GM18909 (cell line): ENCODE measurements around the gene TNNT2.

Experiments
- ATAC-seq: cut with Tn5 transposase; IDR thresholded peaks from one replicate; pipeline ENCODE4 v1.9.1; 2021; ENCODE audit warnings: mild to moderate bottlenecking; ENCODE audit not compliant: unreplicated experiment, poor library complexity

TNNT2 gene

DNA sequence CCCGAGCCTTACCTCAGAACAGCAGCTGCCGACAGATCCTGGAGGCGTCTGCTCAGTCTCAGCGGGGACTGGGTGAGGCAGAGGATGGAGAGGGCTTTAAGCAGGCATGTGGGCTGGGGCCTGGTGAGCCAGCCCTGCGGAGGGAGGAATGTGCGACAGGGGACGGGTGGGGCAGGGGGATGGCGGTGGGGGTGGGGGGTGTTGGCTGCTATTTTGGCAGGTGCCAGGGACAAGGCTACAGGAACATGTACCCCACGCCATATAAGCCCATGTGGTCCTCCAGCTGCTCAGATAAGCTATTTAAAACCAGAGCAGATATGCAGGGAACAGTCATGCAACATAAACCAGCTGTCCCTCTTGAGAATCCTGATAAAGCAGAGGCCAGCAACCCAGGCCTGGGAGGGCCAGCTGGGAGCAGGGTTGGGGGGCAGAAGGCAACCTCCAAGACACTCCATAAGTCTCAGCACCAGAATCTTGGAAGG, at the start of gene TNNT2:
TNNT2 (minus strand) TSS at position 70 of the 482 bp plus-strand sequence. CDS start 4,426 bp downstream, outside the sequence.
- ATAC-seq = no peak

GRCh38 chr1:201426479-201427310, 49.2 kb upstream of the TNNT2 start:
- no peak for ATAC-seq

GRCh38 chr1:201424146-201424545, 46.7 kb upstream of the TNNT2 start:
- ATAC-seq = no peak

- no peak for ATAC-seq
Measured at GRCh38 chr1:201423655-201424054, 46.2 kb upstream of the TNNT2 start.

DNA sequence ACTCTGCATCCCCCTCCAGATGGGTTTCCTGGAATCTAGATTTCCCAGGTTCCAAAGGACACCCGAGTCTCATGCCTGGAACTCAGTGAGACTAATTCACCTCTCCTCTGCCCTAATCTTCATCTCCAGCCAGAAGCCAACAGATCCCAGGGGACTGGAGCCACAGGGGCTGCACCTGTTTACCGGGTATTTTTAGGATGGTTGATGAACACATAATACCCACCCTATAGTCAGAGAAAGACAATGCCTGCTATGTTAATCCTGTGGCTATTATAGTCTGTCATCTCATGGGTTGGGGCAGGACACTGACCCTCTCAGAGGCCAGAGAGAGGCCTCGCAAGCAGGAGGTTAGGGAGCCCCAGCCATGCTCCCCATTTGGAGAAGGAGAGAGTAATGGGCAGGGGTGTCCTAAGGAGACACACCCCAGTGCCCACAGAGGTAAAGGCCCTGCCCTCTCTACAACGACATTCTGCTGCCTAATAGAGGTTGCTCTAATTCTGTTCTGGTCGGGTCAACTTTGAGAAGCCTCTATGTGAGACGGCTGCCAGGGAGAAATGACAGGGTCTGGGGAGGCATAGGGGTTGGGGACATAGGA, 45.1 kb upstream of the TNNT2 start:
- ATAC-seq = no peak

DNA sequence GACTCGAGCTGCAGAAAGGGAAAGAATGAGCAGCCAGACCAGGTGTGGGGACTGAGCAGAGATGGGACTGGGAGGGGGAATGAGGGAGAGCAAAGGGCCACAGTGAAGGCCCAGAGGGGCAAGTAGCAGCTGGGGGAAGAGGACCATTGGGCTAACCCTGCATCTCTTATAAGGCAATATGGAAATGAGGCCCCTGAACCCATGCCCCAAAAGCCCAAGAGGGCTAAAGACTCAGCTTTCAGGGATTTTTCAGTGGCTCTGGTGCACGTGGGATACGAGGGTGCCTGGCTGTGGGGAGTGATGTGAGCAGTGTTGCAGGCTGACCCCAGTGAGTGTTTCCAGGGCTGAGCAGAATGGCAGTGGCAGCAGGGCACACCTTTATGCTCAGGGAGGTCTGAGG, 44.5 kb upstream of the TNNT2 start:
- ATAC-seq = no peak

DNA sequence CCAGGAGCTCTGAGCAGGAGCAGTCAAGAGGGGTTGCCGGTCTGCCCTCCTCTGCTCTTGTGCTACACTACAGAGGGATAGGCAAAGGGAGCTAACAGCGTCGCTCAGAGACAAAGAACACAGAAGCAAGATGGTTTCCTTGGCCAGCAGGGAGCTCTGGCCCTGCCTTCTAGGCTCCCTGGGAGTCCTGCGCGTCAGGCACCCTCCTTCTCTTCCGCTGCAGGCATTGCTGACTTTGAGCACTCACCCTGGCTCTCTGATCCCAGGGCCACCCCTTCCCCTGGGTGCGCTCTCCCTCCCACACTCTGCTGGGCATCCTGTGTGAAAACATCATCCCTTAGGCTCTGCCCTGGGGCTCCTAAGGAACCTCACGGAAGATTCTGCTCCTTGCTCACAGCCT, 43.6 kb upstream of the TNNT2 start:
- no peak for ATAC-seq

- ATAC-seq = no peak
Measured at GRCh38 chr1:201420608-201421002, 43.1 kb upstream of the TNNT2 start.

DNA sequence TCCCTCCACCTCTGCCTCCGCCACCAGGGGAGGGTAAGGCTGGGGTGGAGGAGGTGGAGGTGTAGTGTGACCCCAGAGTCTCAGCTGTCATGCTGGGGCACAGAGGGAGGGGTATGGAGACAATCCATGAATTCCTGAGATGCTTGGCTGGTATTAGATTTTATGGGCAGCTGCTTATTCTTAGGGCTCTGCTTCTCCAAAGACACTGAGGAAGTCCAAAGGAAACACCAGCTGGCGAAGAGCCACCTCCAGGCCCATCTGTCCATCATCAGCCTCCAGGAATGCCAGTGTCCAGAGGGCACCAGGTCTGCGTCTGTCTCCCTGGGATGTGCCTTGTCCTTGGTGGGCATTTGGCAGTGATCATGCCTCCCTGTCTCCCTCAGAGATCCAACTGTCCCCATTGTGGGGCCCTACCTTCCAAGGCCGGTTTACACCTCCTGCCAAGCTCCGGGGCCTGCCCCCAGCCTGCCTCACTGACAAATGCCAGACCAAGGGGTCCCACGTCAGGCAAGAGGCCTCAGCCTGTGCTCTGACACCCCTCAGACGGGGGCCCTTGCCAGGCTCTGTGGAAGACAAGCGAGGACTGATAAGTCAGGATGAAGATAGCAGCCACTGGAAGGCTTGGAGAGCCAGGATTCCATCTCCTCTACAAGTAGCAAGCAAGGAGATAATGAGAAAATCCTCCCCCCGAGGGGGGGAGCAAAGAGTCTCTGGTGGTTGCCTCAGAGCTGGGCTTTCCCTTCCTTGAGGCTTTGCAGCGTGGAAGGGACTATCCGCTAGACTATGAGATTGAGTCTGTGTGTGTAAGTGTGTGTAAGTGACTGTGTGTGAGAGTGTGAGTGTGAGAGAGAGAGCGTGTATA, 42.5 kb upstream of the TNNT2 start:
- no peak for ATAC-seq

DNA sequence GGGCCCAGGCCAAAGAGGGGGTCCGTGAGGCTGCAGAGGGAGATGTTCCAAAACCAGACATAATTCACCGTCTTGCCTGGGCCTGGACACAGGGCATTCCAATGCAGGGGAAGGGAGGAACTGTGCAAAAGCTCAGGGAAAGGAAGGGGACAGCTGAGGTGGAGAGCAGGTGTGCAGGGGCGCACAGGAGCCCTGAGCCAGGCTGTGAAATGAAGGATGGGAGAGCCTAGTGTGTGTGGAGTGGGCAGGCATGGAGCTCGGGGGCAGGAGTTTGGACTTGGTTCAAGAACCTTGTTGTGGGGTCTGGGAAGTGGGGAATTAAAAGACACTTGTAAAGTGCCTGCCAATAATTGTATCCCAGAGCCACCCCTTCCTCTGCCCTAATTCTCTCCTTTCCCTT, 41.8 kb upstream of the TNNT2 start:
- ATAC-seq = no peak

DNA sequence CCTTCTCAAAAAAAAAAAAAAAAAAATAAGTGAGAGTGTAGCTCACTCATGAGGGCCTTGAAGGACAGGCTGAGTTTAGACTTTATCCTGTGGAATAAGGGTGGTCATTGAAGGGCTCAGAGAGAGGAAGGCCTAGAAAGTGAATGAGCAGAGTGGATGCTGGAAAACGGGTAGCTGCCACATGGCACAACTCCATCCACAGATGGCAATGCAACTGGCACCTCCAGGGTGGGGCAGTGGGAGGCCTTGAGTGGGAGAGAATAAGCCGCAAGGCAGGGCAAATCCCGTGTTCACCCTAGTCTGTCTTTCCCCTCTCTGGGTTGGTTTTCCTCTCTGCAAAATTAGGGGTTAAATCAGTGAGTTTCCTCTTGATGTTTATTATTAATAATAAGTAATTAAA, 41.0 kb upstream of the TNNT2 start:
- no peak for ATAC-seq

DNA sequence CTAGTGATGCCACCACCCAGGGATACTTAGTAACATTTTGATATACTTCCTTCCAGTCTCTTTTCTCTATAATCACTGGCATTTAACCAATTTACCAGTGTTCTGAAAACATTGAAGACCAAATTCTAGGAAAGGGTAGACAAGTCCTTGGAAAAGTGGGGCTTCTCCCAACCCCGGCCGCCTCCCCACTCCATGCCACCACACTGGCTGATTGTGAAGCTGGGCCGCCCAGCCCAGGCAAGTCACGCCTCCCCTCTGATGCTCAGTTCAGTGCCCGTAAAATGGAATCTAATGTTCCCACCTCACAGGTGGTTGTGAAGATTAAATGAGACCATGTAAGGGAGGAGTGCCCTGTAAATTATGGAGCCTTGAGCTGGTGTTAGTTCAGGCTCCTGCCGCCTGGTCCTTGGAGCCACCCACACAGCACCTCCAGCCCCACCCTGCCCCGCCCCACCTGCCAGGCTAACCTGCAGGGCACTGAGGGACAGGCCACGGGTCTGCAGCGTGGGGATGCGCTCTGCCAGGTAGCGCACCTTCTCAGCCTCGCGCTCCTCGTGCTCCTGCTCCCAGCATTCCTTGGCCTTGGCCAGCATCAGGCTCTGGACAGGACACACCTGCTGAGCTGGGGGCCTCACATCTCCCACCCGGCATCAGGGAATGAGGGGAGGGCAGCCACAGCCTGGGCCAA, 36.7 kb upstream of the TNNT2 start:
- ATAC-seq = no peak

DNA sequence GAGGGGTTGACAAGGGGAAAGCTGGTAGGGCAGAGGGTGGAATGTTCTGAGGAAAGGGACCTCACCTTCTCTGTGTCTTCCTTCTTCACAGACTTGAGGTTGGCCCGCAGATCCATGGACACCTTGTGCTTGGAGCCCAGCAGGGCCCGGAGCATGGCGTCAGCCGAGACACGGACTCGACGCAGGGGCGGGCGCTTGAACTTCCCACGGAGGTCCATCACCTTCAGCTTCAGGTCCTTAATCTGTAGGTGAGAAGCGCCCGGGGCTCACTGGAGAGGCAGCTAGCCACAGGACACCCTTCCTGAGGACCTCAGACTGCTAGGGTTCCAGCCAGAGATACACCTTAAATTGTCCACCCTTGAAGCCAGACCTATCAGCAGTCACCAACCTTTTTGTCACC, 33.8 kb upstream of the TNNT2 start:
- no peak for ATAC-seq

DNA sequence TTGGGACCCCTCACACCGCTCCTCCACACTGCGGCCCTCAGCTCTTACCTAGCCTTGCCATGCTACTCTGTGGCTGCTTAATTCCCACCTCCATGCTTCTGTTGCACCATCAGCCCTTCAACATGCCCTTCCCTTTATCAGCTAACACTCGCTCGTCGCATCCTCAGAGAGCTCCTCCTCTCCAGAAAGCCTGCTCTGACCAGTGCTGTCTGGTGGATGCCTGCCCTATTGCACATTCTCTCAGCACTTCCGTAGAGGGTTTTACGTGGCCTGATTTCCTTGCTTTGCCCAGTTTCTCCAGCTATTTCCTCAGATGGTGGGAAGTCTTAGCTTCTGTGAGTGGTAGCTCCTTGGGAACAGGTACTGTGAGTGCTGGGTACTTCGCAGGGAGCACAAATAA, 32.0 kb upstream of the TNNT2 start:
- no peak for ATAC-seq

DNA sequence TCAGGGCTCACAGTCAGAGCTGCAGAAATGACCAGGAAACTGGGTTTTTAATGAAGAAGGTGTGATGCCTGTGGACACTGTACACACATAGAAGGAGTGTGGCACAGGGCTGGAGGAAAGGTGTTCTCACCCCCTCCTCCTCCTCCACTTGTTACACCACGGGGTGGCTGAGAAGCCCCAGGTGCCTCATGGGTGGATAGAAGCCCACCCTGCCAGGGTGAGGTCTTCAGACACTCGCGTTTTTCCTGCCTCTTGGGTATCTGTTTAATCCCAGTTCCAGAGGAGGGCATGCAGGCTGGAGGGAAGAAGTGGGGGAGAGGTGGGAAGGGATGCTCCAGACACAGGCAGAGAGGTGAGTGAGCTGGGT, 31.3 kb upstream of the TNNT2 start:
- ATAC-seq = no peak

GRCh38 chr1:201408176-201408833, 30.8 kb upstream of the TNNT2 start:
- ATAC-seq = no peak

GRCh38 chr1:201406831-201407406, 29.4 kb upstream of the TNNT2 start:
- peak; percentile 46 for ATAC-seq

- peak; percentile 60 for ATAC-seq
Measured at GRCh38 chr1:201405484-201405831, 28.0 kb upstream of the TNNT2 start.

DNA sequence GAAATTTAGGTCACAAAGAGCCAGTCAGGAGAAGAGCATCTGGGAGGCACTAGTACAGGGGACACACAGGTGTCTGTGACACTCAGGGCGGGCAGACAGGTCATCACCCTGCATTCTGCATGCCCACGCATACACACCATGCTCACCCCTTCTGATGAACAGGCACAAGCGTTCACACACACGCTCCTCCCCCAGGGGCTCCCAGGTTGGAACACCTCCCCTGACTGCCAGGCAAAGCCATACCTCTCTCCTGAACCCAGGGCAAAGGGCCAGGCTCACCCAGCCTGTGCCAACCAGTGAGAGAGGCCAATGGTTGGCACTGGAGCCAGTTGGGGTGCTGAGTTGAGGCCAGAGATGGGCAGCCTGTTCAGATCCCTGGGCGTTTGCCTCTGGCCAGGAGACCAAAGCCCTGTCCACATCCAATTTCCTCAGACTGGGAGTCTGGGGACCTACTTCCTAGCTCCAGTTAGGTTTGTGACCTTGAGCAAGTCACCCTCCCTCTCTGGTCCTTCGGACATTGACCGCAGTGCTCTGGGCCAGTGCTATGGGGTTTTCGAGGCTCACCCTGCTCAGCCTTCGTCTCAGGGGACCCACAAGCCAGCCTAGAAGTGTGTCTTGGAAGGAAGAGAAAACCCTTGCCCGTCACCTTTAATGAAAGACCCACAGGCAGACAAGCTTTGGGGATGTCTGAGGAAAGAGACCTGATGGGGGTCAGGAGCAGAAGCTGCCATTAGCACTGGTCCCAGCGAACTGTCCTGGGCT, 27.4 kb upstream of the TNNT2 start:
- no peak for ATAC-seq
